AG09319 (cell line): Measurements from ENCODE around the gene GJA5.

Source experiments
- DNase-seq: peaks from one replicate; pipeline ENCODE4 v3.0.0-alpha.2; 2010; ENCODE audit warnings: low read depth; ENCODE audit errors: extremely low read depth
- CTCF ChIP-seq: IDR thresholded peaks from 2 replicates; pipeline ENCODE4 v1.5.1; 2011; ENCODE audit warnings: low read depth, mild to moderate bottlenecking, inconsistent platforms, low read length, moderate library complexity

The GJA5 gene

GRCh38 chr1:147752511-147752910, 7.9 kb downstream of the GJA5 start:
- no peak for DNase-seq

GRCh38 chr1:147751346-147751745, 9.1 kb downstream of the GJA5 start:
- TF ChIP-seq CTCF = no peak
- no peak for DNase-seq

More at GRCh38 chr1:147752511-147752910, 7.9 kb downstream of the GJA5 start:
- no peak for TF ChIP-seq CTCF

- no peak for TF ChIP-seq CTCF
- no peak for DNase-seq
Observed at GRCh38 chr1:147750618-147751217, 9.7 kb downstream of the GJA5 start.

GRCh38 chr1:147749792-147750191, 10.6 kb downstream of the GJA5 start:
- DNase-seq = no peak
- TF ChIP-seq CTCF = no peak

GRCh38 chr1:147748676-147749350, 11.6 kb downstream of the GJA5 start:
- no peak for DNase-seq
- no peak for TF ChIP-seq CTCF

GRCh38 chr1:147747966-147748365, 12.4 kb downstream of the GJA5 start:
- DNase-seq = no peak
- no peak for TF ChIP-seq CTCF

- DNase-seq = no peak
- TF ChIP-seq CTCF = no peak
Observed at GRCh38 chr1:147745271-147745670, 15.1 kb downstream of the GJA5 start.
